SK-N-SH treated with all-trans-retinoic acid at 6 μM for 48 hours (cell line): ENCODE measurements around the gene CTIF.

Source experiments
- ESRRG ChIP-seq: fragments of 250-450 bp; sonication (Bioruptor Pico); IDR thresholded peaks from 2 replicates; pipeline ENCODE4 v1.6.1; 2021; ENCODE audit warnings: mild to moderate bottlenecking
- GLIS3 ChIP-seq: fragments of 250-450 bp; sonication (Bioruptor Pico); IDR thresholded peaks from 2 replicates; pipeline ENCODE4 v1.5.0; 2020; ENCODE audit warnings: mild to moderate bottlenecking, moderate library complexity
- OSR1 ChIP-seq: fragments of 250-450 bp; sonication (Bioruptor Pico); IDR thresholded peaks from 2 replicates; pipeline ENCODE4 v1.8.0; 2022; ENCODE audit warnings: moderate library complexity, mild to moderate bottlenecking, inconsistent platforms
- RARB ChIP-seq: fragments of 250-450 bp; sonication (Bioruptor Pico); IDR thresholded peaks from 2 replicates; pipeline ENCODE4 v1.8.0; 2021; ENCODE audit warnings: mild to moderate bottlenecking, moderate library complexity
- TCF4 ChIP-seq: fragments of 250-450 bp; sonication (Bioruptor Pico); IDR thresholded peaks from 2 replicates; pipeline ENCODE4 v1.8.0; 2021; ENCODE audit warnings: mild to moderate bottlenecking, moderate library complexity, borderline replicate concordance
- ZNF8 ChIP-seq: fragments of 450-650 bp; formaldehyde crosslinking; IDR thresholded peaks from 2 replicates; pipeline ENCODE4 v1.5.0; 2020; ENCODE audit warnings: mild to moderate bottlenecking, moderate library complexity

- TF ChIP-seq TCF4 (no peak), OSR1 (no peak), ESRRG (CRISPR knock-in tag) (no peak), RARB (CRISPR knock-in tag) (no peak), GLIS3 (CRISPR knock-in tag) (no peak), ZNF8 (CRISPR knock-in tag) (no peak)
These were observed 296.3 kb downstream of the CTIF start for GRCh38 chr18:48835119-48835518.
